Fibroblast of mammary gland (primary cell): ENCODE results near the gene NSFL1C.

Experiments used
- DNase-seq: peaks from one replicate; pipeline ENCODE4 v3.0.0-alpha.2; 2010; ENCODE audit warnings: low read depth
- H3K4me3 ChIP-seq: 2 replicates; pipeline ENCODE4 v1.5.1; 2011; ENCODE audit warnings: low read depth, mild to moderate bottlenecking, low read length, moderate library complexity; ENCODE audit not compliant: control insufficient read depth
- TF ChIP-seq, protein P1 (sequence below): conservative IDR thresholded peaks from 2 replicates; pipeline ENCODE4 v1.5.1; 2011; ENCODE audit warnings: low read depth, low read length, inconsistent platforms; ENCODE audit not compliant: control insufficient read depth, insufficient read depth

NSFL1C gene

DNA sequence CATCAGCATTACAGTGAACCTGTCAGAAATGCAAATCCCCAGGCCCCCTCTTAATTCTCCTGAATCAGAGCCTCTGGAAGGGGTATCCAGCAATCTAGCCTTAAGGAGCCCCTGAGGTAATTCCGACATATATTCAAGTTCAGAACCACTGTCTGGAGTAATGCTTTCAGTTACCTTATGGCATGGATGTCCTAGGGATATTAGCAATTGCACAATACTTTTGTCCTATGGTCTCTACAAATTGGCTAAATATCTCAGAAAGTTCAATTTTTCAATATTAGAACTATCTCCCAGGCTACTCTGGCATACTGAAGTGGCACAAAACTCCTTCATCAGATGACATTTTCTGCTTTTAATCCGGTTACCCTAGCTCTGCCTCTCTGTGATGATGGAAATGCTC lies 6.4 kb downstream of the NSFL1C start:
- H3K4me3 ChIP-seq = no peak overlapping the region
- TF ChIP-seq, protein P1, sequence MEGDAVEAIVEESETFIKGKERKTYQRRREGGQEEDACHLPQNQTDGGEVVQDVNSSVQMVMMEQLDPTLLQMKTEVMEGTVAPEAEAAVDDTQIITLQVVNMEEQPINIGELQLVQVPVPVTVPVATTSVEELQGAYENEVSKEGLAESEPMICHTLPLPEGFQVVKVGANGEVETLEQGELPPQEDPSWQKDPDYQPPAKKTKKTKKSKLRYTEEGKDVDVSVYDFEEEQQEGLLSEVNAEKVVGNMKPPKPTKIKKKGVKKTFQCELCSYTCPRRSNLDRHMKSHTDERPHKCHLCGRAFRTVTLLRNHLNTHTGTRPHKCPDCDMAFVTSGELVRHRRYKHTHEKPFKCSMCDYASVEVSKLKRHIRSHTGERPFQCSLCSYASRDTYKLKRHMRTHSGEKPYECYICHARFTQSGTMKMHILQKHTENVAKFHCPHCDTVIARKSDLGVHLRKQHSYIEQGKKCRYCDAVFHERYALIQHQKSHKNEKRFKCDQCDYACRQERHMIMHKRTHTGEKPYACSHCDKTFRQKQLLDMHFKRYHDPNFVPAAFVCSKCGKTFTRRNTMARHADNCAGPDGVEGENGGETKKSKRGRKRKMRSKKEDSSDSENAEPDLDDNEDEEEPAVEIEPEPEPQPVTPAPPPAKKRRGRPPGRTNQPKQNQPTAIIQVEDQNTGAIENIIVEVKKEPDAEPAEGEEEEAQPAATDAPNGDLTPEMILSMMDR = no peak
- no peak for DNase-seq

DNA sequence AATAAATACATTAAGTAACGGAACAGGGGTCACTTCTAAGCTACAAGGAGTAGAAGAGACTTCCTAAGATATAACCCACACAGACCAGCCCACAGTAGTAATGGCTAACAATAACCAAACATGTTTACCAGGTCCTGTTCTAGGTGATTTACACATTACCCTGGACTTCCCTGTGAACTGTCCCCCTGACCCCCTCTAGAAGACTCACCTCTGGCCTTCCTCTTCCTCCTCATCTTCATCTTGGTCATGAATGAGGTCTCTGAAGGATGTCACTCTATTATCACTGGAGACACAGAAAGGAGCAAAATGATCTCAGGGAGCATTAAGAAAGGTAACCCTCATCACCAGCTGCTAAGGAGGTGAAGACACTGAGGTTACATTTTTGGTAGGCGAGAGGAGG lies 8.7 kb downstream of the NSFL1C start:
- TF ChIP-seq, protein P1 = no peak
- DNase-seq = no peak
- H3K4me3 ChIP-seq = no peak overlapping the region

DNA sequence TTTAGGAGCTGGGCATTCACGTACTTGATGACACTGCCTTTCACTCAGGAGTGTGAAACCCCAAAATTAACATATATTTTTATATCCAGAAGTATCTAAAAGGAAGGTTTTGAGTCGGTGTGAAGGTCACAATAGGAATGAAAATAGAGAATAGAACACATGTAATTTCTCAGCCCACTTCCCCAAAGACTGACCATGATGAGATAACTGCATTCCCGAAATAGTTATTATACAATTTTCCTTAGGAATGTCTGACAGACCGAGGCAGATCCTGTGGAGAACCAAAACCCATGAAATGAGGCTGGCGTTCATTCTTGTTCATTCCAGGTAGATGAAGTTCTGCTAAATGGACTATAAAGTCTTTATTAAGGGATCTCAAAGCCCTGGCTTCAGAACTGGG lies 10.3 kb downstream of the NSFL1C start:
- DNase-seq = no peak
- H3K4me3 ChIP-seq = no peak overlapping the region
- TF ChIP-seq, protein P1 = no peak

DNA sequence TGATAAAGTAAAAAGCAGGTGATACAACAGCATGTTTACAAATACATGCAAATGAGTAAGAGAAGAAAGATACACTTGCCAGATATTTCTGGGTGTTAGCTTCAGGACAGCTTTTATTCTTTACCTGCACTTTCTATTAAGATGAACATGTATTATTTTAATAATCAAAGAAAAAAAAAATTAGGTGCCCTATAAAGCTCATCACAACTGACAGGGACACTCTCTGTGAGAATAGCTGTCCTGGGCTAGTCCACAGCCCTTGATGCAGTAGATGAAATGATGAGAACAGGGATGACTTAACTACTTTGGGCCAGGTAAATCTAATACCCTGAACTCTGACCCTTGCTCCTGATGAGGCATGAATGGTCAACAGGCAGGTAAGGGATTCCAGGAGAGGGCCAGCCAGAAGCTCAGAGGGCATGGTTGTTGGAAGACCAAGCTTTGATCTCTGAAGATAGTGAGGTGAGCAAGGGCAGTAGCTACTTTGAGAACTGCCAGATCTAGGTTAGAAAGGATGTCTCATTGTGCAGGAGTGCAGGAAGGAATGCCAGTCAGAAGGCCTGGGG lies 15.6 kb downstream of the NSFL1C start:
- DNase-seq = no peak
- no peak overlapping the region for H3K4me3 ChIP-seq
- TF ChIP-seq, protein P1 = no peak

DNA sequence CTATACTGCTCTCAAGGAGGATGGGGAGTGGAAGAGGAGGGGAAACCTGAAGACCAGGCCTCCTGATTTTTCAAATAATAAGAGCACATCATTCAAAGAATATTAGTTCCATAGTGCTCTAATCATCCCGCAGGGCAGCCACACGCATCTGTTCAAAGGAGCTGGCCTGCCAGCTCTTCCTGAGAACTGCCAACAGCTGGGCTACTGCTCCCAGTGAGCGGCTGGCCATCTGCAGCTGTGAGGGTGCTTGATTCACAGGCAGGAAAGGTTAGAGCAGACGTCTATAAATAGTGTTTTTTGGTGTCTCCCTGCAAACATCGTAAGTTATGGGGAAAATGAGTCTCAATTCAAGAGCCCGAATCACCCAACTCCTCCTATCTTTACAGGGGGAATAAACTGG lies 17.3 kb downstream of the NSFL1C start:
- TF ChIP-seq, protein P1 = no peak
- H3K4me3 ChIP-seq = no peak overlapping the region
- DNase-seq = no peak

DNA sequence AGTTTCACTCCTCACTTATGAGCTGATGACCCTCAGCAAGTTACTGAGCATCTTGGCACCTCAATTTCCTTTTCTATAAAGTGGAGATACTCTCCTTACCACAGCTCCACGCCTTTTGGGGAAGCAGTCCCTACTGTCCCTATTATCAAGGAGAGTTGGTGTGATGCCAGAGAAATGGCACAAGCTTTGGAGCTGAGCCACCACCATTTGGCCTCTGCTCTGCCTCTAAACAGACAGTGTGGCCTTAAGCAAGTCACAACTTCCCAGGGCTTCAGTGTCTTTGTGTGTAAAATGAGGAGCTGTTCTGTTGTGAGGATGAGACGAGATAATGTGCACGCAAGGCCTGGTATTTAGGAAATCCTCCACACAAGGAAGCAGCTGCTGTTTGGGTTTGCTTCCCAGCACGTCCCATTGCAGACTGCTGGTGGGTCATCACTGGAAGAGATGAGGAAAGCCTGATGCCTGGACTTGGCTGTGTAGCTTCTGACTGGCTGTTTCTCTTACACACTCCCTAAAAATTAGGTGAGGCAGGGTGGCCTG lies 18.5 kb downstream of the NSFL1C start:
- no peak overlapping the region for H3K4me3 ChIP-seq
- DNase-seq = no peak
- TF ChIP-seq, protein P1 = no peak

DNA sequence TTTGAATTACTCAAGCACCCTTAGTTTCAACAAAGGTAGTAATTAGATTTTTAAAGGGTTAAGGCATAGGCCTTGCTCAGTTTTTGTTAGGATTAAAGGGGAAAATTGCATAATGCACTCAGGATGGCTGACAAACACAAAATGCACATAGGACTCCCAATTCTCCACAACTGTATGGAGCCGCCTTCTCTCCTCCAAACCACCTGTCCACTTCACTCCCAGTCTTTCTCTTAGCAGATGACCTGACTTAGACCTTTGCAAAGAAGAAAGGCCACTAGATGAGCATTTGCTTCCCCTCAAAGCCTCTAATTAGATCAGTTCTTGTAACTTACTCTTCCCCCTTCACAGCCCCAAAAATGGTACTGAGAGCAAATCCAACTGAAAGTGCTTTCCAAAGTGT lies 20.1 kb downstream of the NSFL1C start:
- H3K4me3 ChIP-seq = no peak overlapping the region
- DNase-seq = no peak
- TF ChIP-seq, protein P1 = no peak
